ENCODE measurements around the gene LRRC8E. TPM values are rescaled to one million over a fixed set of nuclear protein-coding genes. Genes with fewer than 3 reads are reported as not detected.

Gene LRRC8E
- total RNA-seq, 1 experiment from 2014 or later = 24.1 TPM

DNA sequence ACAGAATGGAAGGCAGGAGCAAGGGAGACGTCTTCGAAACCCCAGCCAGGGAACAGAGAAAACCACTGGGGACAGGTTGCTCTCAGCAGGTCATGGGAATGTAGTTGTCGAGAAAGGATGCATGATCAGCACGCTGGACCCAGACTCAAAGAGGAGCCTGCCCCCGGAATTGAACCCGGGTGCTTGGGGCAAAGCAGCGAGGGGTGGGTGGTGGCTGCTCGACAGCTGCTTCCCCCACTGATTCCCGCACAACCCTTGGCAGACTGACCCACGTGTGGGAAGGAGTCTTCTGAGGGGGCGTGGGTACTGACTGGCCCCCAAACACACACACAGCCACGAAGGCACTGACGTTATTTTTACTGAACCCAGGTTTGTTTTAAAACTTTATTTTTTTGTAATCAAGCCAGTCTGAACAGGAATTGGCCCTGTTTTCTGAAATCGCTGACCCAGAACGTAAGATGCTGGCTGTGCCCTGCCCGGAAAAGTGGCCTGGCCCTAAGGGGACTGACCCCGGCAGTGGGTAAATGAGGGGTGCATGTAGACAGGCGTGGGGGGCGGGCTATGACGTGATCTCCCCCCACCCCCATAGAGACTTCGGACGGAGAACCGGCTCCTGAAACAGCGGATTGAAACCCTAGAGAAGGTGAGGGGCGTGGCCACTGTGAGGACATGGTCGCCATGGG lies 32.7 kb upstream of the LRRC8E start:
- no peak overlapping the region for H2AFZ ChIP-seq
- ChIA-PET POLR2A (ENCODE audit: unreplicated experiment) (no interaction called here), CTCF (no interaction called here)
- H3K4me3 ChIP-seq = no peak overlapping the region
- no peaks in the 10 kb centered on the region for H4K20me1 ChIP-seq (ENCODE audit: insufficient read depth)
- intact Hi-C loops (cut with micrococcal nuclease; ENCODE audit: unreplicated experiment) = loop anchor here (10.0 kb wide), 1 partner anchor 399 kb away; no protein-coding TSS in a partner anchor
- no peak overlapping the region for H3K4me2 ChIP-seq
- no peaks in the 10 kb centered on the region for H3K9me2 ChIP-seq (ENCODE audit: insufficient read depth)
- H3K27ac ChIP-seq = no peak overlapping the region
- no peak for DNase-seq
- peaks cover 9% of the 10 kb centered on the region for H3K4me1 ChIP-seq (replicated peaks; ENCODE audit: insufficient read depth)
- no peaks in the 10 kb centered on the region for H3K9me3 ChIP-seq (ENCODE audit: insufficient read depth, low read depth)
- TF ChIP-seq, protein P1, sequence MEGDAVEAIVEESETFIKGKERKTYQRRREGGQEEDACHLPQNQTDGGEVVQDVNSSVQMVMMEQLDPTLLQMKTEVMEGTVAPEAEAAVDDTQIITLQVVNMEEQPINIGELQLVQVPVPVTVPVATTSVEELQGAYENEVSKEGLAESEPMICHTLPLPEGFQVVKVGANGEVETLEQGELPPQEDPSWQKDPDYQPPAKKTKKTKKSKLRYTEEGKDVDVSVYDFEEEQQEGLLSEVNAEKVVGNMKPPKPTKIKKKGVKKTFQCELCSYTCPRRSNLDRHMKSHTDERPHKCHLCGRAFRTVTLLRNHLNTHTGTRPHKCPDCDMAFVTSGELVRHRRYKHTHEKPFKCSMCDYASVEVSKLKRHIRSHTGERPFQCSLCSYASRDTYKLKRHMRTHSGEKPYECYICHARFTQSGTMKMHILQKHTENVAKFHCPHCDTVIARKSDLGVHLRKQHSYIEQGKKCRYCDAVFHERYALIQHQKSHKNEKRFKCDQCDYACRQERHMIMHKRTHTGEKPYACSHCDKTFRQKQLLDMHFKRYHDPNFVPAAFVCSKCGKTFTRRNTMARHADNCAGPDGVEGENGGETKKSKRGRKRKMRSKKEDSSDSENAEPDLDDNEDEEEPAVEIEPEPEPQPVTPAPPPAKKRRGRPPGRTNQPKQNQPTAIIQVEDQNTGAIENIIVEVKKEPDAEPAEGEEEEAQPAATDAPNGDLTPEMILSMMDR (conservative IDR thresholded peaks at IDR 0.05) = no peak
- no peak for TF ChIP-seq EZH2 (IDR thresholded peaks at IDR 0.05; ENCODE audit: low read depth)
- H3K27me3 ChIP-seq (ENCODE audit: insufficient read depth, low read depth) = no peaks in the 10 kb centered on the region
- H3F3A ChIP-seq (ENCODE audit: insufficient read depth, low read depth) = peaks cover 19% of the 10 kb centered on the region; the same call in 1 of the 2 replicates
- no TSS peak for BruUV-seq (replicated peaks)
- H3K79me2 ChIP-seq (ENCODE audit: low read depth) = no peaks in the 10 kb centered on the region
- no peaks in the 10 kb centered on the region for H3K36me3 ChIP-seq (ENCODE audit: low read depth)

GRCh38 chr19:7856109-7856591 lies 32.2 kb upstream of the LRRC8E start:
- Histone ChIP-seq H4K20me1 (ENCODE audit: insufficient read depth) (no peaks in the 10 kb centered on the region), H2AFZ (no peak overlapping the region), H3K27ac (no peak overlapping the region), H3K4me1 (replicated peaks; ENCODE audit: insufficient read depth) (peaks cover 9% of the 10 kb centered on the region), H3K36me3 (ENCODE audit: low read depth) (no peaks in the 10 kb centered on the region), H3K9me2 (ENCODE audit: insufficient read depth) (no peaks in the 10 kb centered on the region), H3K9me3 (ENCODE audit: insufficient read depth, low read depth) (no peaks in the 10 kb centered on the region), H3K4me2 (no peak overlapping the region), H3F3A (ENCODE audit: insufficient read depth, low read depth) (peaks cover 20% of the 10 kb centered on the region; the same call in 1 of the 2 replicates), H3K27me3 (ENCODE audit: insufficient read depth, low read depth) (no peaks in the 10 kb centered on the region), H3K4me3 (no peak overlapping the region), H3K79me2 (ENCODE audit: low read depth) (no peaks in the 10 kb centered on the region)
- intact Hi-C loops (cut with micrococcal nuclease; ENCODE audit: unreplicated experiment) = loop anchor here (10.0 kb wide), 1 partner anchor 399 kb away; no protein-coding TSS in a partner anchor
- CTCF ChIA-PET = no interaction called here
- TF ChIP-seq, protein P1 (conservative IDR thresholded peaks at IDR 0.05) = no peak
- no peak for TF ChIP-seq EZH2 (IDR thresholded peaks at IDR 0.05; ENCODE audit: low read depth)
- BruUV-seq (replicated peaks) = no TSS peak
- POLR2A ChIA-PET (ENCODE audit: unreplicated experiment) = no interaction called here
- no peak for DNase-seq

- no peak overlapping the region for H2AFZ ChIP-seq
- no TSS peak for BruUV-seq (replicated peaks)
- CTCF ChIA-PET = no interaction called here
- no peak overlapping the region for H3K4me3 ChIP-seq
- H3F3A ChIP-seq (ENCODE audit: insufficient read depth, low read depth) = peaks cover 25% of the 10 kb centered on the region; the same call in 1 of the 2 replicates
- no peaks in the 10 kb centered on the region for H3K79me2 ChIP-seq (ENCODE audit: low read depth)
- intact Hi-C loops (cut with micrococcal nuclease; ENCODE audit: unreplicated experiment) = loop anchor here (10.0 kb wide), 1 partner anchor 398 kb away; no protein-coding TSS in a partner anchor
- H3K36me3 ChIP-seq (ENCODE audit: low read depth) = no peaks in the 10 kb centered on the region
- no peaks in the 10 kb centered on the region for H3K9me3 ChIP-seq (ENCODE audit: insufficient read depth, low read depth)
- no peaks in the 10 kb centered on the region for H3K9me2 ChIP-seq (ENCODE audit: insufficient read depth)
- POLR2A ChIA-PET (ENCODE audit: unreplicated experiment) = no interaction called here
- no peak overlapping the region for H3K4me2 ChIP-seq
- H3K4me1 ChIP-seq (replicated peaks; ENCODE audit: insufficient read depth) = peaks cover 9% of the 10 kb centered on the region
- H3K27me3 ChIP-seq (ENCODE audit: insufficient read depth, low read depth) = no peaks in the 10 kb centered on the region
- H3K27ac ChIP-seq = no peak overlapping the region
- DNase-seq = no peak
- no peak for TF ChIP-seq EZH2 (IDR thresholded peaks at IDR 0.05; ENCODE audit: low read depth)
- TF ChIP-seq, protein P1 (conservative IDR thresholded peaks at IDR 0.05) = no peak
- H4K20me1 ChIP-seq (ENCODE audit: insufficient read depth) = no peaks in the 10 kb centered on the region
These were observed 31.3 kb upstream of the LRRC8E start for GRCh38 chr19:7856679-7857663.
